HG02973 (cell line): ENCODE measurements around the gene EXOC3L4.
"Not testable (repeated sequence)": the region's sequence is repeated elsewhere in the genome, so short reads cannot be mapped to it uniquely, and the experiment has no call there.

Experiments used
- ATAC-seq: cut with Tn5 transposase; IDR thresholded peaks from one replicate; pipeline ENCODE4 v1.9.1; 2021; ENCODE audit warnings: moderate library complexity; ENCODE audit not compliant: unreplicated experiment

Gene EXOC3L4

GRCh38 chr14:103118018-103118662 is 23.6 kb downstream of the EXOC3L4 start:
- ATAC-seq: no peak

DNA sequence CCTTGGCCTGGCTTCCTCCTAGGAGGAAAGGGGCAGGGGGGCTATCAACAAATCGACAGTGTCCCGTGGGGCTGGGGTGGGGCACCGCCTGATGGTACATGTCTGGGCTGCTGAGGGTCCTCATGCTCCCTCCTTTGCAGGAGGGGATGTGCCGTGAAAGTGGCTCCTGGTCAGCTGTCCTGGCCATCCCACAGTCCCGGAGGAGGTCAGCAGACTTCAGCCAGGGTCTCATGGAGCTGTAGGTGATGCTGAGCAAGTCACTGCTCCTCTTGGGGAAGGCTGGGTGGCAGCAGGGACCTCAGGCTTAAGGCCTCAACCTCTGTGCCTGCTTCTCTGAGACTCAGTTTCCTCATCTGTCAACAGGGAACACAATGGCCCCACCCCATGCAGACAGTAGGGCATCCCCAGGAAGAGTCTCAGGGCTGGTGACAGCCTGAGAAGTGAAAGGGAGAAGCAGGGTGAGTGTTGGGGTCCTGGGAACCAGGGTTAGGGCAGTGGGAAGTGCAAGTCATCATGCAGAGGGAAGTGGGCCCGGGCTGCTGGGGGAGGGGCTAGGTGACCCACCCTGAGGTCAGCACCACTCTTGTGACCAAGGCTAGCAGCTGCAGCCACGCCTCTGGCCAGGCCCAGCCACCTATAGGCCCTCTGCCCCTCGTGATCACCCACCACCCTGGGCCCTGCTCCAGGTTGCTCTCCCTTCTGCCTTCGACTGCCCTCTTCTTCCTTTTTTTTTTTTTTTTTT is 24.3 kb downstream of the EXOC3L4 start:
- ATAC-seq: no peak

- not testable (repeated sequence) for ATAC-seq
Measured at GRCh38 chr14:103119527-103119926, 25.0 kb downstream of the EXOC3L4 start.

DNA sequence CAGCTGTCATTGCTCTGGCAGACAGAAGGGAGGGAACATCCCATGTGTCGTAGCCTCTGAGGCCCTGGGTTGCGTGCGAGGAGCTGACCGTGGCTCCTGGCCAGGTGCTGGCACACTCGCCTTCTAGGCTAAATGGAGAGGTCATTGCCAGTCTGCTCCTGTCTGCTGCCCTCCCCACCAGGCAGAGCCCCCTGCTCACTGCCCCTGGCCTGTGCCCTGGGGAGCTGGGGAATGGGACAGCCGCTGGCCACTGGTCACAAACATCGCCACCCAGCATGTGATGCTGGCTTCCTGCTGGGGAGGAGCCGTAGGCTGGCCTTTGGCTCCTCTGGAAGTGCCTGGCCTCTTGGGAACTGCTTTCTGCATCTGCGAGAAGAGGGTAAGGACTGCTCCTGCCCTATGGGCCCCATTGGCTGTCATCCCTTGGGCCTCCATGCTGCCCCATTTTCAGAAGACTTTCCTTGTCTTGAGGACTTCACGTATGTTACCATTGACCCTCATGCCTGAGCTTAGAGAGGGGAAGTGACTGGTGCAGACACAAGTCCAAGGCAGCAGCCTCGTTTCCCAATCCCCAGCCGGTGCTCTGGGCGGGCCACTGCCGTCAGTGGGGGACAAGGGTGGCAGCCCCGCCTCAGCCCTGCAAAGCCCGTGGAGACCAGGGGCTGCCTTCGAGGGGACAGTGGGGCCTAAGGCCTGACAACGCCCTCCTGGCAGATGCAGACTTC is 26.8 kb downstream of the EXOC3L4 start:
- ATAC-seq: no peak

DNA sequence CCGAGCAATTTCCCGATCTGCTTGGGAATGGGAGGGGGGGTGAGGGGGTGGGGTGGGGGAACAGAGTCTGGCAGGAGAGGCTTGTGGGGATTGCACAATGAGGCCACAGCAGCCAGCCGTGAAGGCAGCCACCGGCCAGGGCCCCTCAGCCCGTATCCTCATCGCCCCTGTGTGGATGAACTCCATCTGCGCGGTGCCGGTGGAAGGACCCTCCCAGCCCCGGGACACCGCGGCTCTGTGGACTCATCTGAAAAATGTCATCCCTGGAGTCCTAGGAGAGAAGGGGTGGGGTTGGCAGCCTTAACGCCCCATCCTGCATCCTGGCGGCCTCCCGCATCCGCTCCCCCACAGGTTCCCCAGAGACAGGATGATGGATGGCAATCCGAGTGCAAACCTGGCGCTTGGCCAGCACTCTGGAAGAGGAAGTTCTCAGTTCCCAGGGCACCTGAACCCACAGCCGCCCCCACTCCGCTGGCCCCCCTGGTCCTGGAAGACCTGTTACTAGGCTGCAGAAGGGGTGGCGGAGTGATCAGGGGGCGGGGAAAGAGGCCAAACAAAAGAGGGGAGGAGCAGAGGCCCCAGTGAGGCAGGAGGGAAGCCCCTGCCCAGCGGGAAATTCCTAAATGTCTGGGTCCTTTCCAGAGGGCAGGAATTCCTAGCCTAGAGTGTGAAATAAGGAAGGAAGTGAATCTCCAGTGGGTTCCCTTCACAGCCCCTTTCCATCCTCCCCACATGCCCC is 27.5 kb downstream of the EXOC3L4 start:
- no peak for ATAC-seq

GRCh38 chr14:103122585-103122946 is 28.0 kb downstream of the EXOC3L4 start:
- ATAC-seq: no peak

DNA sequence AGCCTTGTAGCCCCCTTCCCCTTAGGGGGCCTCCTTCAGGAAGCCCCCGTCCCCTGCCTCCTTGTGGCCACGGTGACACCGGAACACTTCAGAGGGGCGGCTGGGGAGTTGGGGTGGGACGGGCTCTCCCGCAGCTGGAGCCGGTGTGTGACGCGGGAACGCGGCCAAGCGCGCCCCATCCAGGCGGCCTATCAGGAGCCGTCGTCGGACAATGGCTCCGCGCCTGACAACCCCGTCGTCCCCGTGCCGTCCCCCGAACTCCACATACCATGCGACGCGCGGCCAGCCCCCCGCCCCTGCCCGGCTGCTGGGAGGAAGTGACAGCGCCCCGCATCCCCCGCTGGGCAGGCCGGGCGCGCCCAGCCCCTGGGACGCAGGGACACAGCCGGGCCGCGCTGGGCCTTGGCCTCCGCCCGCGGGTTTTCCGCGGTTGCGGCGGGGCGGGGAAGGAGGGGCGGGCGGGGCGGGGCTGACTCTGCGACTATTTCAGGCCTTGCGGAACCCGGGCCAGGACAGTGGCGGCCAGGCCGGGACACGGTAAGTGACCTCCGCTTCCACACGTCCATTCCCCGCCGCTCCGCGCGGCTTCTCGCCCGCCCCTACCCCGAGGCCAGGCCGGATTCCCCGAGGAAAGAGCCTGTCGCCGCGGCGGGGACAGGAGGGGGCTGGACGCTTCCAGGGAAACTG is 28.6 kb downstream of the EXOC3L4 start, which contains the start of gene TNFAIP2:
TSS of gene TNFAIP2 (plus strand) at position 515 of the 687 bp plus-strand sequence. CDS start 2,997 bp downstream, outside the sequence.
- no peak for ATAC-seq

DNA sequence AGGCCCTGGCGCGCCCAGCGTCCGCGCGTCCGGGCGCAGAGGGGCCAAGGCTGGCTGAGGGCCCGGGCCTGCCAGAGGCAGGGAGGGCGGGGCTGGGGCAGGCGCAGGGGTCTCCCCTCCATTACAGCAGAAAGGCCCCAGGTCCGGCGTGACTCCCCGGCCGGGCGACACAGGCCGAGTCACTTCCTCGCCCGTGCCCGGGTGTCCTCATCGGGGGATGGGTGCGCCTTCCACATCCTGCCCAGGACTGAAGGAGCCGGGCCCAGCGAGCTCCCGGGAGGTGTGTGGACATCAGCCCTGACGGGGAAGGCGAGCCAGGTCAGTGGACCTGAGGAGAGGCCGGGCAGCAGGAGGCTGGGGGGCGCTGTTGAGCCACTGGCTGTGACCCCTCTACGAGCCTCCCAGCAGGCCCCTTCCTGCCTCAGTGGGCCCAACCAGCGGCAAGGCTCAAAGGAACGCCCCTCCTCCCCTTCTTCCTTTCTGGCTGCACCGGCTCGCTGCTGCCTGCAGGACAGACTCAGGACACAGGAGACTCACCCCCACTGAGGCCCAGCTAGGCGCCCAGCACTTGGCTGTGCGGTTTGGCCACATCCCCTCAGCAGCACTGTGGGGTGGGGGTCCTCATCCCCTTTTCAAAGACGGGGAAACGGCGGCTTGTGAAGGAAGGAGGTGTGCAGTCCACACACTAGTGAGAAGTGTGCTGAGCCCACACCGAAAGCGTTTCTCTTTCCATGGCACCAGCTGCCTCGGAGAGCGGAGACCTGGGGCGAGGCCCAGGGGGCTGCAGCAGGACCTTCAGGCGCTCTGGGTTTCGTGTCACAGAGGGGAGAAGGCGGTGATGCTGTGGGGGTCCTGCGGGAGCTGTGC is 29.3 kb downstream of the EXOC3L4 start:
- ATAC-seq: no peak

GRCh38 chr14:103124501-103125001 is 30.0 kb downstream of the EXOC3L4 start:
- no peak for ATAC-seq

- no peak for ATAC-seq
Measured at GRCh38 chr14:103125098-103126070, 30.9 kb downstream of the EXOC3L4 start.

DNA sequence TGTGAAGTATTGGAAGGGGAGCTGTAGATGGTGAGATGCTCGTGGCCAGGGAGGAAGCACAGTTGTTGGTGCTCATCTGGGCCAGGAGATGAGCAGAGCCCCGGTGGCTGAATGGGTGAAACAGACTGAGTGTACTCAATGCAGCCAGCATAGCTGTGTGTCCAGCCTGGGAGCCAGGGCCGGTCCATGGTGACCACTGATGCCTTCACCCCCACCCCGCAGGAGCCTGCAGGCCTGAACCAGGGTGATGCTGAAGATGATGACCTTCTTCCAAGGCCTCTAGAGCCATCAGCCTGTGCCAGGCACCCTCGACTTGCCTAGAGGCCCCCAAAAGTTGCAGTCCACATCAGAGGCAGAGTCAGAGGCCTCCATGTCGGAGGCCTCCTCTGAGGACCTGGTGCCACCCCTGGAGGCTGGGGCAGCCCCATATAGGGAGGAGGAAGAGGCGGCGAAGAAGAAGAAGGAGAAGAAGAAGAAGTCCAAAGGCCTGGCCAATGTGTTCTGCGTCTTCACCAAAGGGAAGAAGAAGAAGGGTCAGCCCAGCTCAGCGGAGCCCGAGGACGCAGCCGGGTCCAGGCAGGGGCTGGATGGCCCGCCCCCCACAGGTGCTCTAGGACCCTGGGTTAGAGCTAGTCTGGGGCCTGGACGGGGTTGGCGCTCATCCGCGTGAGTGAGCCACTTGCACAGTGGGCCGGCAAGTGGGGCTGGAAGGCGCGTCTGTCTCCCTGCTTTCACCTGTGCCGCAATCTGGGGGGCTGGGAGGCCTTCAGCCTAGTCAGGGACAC is 31.8 kb downstream of the EXOC3L4 start:
- ATAC-seq: no peak

GRCh38 chr14:103126873-103127304 is 32.4 kb downstream of the EXOC3L4 start:
- no peak for ATAC-seq

- no peak for ATAC-seq
Measured at GRCh38 chr14:103127356-103127755, 32.8 kb downstream of the EXOC3L4 start.

DNA sequence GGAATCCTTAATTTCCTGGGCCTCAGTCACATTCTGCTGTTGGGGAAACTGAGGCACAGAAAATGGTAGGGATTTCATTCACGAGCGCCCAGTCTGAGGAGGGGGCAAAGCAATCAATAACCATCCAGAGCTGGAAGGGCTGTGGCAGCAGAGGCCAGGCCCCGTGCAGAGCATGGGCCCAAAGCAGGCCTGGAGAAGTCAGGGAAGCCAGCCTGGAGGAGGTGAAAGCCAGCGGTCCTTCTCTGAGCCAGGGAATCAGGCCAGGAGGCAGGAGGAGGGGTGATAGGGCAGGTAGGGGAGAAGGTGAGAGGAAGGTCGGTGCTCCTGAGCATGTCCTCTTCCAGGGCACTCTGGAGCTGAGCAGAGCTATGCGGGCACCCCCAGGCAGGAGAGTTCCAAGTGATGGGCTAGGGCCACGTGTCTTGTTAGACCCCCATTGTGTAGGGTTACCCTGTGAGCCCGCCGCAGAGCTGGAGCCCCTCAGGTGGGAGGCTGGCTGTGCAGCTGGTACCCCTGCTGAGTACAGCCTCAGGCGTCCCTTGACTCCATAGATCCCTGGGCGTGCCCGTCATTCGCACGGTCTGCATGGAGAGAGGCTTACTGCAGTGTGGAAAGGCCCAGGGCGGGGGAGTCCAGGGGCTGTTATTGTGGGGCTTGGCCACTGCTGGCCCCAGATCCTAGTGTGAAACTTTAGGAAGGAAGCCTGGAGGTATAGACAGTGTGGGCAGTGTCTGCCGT is 33.5 kb downstream of the EXOC3L4 start:
- ATAC-seq: no peak

- ATAC-seq: no peak
Measured at GRCh38 chr14:103128631-103129300, 34.2 kb downstream of the EXOC3L4 start.

DNA sequence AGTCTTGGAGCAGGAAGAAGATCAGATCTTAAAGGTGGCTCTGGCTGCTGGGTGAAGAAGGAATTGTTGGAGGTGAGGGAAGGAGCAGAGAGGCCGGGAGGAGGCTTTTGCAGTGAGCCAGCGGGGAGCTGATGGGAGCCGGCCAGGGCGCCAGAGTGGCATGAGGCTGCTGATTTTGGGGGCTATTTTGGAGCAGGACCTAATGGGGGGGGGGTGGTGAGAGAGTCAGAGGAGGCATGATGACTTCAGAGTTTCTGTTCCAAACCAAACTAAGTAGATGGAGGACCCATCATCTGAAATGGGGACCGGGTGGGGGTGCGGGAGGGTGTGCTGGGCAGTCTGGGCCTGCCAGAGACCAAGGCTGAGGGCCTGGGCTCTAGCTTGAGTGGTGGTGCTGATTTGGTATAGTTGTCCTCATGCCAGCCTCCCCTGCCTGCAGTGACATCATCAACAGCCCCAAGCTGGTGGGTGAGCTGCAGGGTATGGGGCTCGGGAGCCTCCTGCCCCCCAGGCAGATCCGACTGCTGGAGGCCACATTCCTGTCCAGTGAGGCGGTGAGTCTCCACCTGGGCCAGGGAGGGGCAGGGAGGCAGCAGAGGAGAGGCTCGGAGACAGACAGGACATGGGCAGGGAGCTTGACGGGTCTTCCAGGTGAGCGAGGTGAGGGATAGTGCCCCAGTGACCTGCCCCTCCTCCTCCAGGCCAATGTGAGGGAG is 34.9 kb downstream of the EXOC3L4 start:
- no peak for ATAC-seq
